ENCODE measurements around the gene MCHR1. TPM values are rescaled to one million over a fixed set of nuclear protein-coding genes. Genes with fewer than 3 reads are reported as not detected.
A peak's percentile ranks its signal among the peaks of the same experiment; 100 is the strongest.

Gene MCHR1
- polyA plus RNA-seq, 1 of the 3 experiments (the other 2 are of a cell fraction): 0.33 TPM

DNA sequence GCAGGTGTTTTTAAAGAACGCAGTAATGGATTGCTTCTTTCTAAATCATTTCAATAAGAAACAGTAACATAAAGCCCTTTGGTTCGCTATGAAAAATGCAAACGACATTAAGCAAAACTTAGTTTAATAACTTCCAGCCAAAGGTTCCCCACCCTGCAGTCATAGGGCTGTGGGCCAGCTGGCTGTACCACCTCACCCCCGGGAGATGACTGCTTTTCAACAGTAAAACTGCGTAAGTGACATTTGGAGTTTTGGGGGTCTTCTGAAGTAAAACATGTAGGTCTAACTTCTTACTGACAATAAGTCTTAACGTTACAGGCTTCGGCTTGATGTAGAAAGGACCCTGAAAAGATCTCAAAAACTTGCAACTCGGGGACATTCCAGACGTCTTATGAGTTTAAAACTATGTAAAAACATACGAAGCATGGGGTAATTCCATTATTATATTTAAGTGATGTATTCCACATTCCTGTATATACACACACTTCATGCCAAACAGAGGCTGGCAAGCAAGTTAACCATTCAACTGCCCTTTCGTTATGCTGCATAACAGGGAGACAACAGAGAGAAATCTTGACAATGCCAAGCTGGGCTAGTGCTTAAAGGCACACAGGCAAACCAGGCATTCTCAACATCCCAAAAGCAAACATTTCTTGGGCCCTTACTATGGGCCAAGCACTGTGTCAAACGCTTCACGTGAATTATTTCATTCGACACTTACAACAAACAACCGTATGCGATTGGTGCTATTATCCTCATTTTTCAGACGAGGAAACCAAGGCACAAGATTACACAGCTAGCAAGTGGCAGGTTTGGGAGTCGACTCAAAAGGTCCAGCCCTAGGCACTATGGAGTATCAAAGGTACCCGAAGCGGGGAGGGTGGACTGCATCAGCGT lies 44.0 kb upstream of the MCHR1 start:
- Histone ChIP-seq H4K20me1 (ENCODE audit: insufficient read depth) (peaks cover 44% of the 10 kb centered on the region), H3K4me2 (peak overlapping the region; percentile 88), H3F3A (replicated peaks; ENCODE audit: insufficient read depth) (no peaks in the 10 kb centered on the region), H3K9me3 (no peaks in the 10 kb centered on the region), H3K9ac (peak overlapping the region; percentile 66; the same call in 1 of the 2 replicates), H3K4me1 (ENCODE audit: control insufficient read depth in 1 of 2, insufficient read depth in 2 of 2, low read depth in 1 of 2, low read length in 1 of 2) (peaks cover 4 to 10% of the 10 kb centered on the region in 2 experiments; a peak in 3 of 4 replicates), H2AFZ (ENCODE audit: low read depth) (no peak overlapping the region), H3K27ac (ENCODE audit: low read depth in 2 of 2, low read length in 1 of 2) (peak overlapping the region in 1 of 2 experiments; percentile 47; a peak in 1 of 4 replicates), H3K4me3 (ENCODE audit: low read depth in 2 of 2, low read length in 1 of 2) (peak overlapping the region; percentile 66 to 68), H3K27me3 (ENCODE audit: insufficient read depth) (no peaks in the 10 kb centered on the region), H3K79me2 (ENCODE audit: insufficient read depth) (peaks cover 60% of the 10 kb centered on the region), H3K36me3 (replicated peaks in 1 of 2; ENCODE audit: control insufficient read depth in 1 of 2, insufficient read depth in 2 of 2, low read length in 1 of 2) (no peaks in the 10 kb centered on the region), H3K9me2 (no peaks in the 10 kb centered on the region)
- ChIA-PET CTCF (interaction anchor here (0.8 to 2.1 kb wide), 4 partner anchors 10 to 199 kb away, joined by 3 to 10 read pairs (median 3); no protein-coding TSS in a partner anchor), POLR2A (no interaction called here)
- no peak for DNase-seq
- TF ChIP-seq CHD2 (IDR thresholded peaks at IDR 0.05; ENCODE audit: low read length, partially characterized antibody) (no peak), ELF1 (IDR thresholded peaks at IDR 0.05) (no peak), USF2 (IDR thresholded peaks at IDR 0.05; ENCODE audit: borderline replicate concordance, low read depth, low read length) (no peak), NRF1 (IDR thresholded peaks at IDR 0.05; ENCODE audit: low read depth, low read length) (no peak), RXRA (IDR thresholded peaks at IDR 0.05; ENCODE audit: borderline replicate concordance, low read depth) (no peak)
- 28% methylated on average over 16 of the region's 21 CpGs for WGBS (ENCODE audit: low lambda C conversion rate)

- Histone ChIP-seq H3K79me2 (ENCODE audit: insufficient read depth) (peaks cover 53% of the 10 kb centered on the region), H3K9me2 (no peaks in the 10 kb centered on the region), H3K27me3 (ENCODE audit: insufficient read depth) (no peaks in the 10 kb centered on the region), H3K4me1 (ENCODE audit: control insufficient read depth in 1 of 2, insufficient read depth in 2 of 2, low read depth in 1 of 2, low read length in 1 of 2) (peaks cover 4 to 10% of the 10 kb centered on the region in 2 experiments; a peak in 3 of 4 replicates), H3K9me3 (no peaks in the 10 kb centered on the region), H3K27ac (ENCODE audit: low read depth in 2 of 2, low read length in 1 of 2) (peak overlapping the region; percentile 53 to 71; a peak in 3 of 4 replicates), H3K4me2 (peak overlapping the region; percentile 88), H3K9ac (peak overlapping the region; percentile 66; the same call in 1 of the 2 replicates), H3F3A (replicated peaks; ENCODE audit: insufficient read depth) (no peaks in the 10 kb centered on the region), H2AFZ (ENCODE audit: low read depth) (no peak overlapping the region), H3K4me3 (ENCODE audit: low read depth in 2 of 2, low read length in 1 of 2) (peak overlapping the region; percentile 66 to 68), H4K20me1 (ENCODE audit: insufficient read depth) (peaks cover 44% of the 10 kb centered on the region), H3K36me3 (replicated peaks in 1 of 2; ENCODE audit: control insufficient read depth in 1 of 2, insufficient read depth in 2 of 2, low read length in 1 of 2) (no peaks in the 10 kb centered on the region)
- ChIA-PET CTCF (interaction anchor here (0.7 to 2.1 kb wide), 2 partner anchors 10 to 199 kb away, joined by 4 to 10 read pairs; no protein-coding TSS in a partner anchor), POLR2A (no interaction called here)
- WGBS (ENCODE audit: low lambda C conversion rate): 0% methylated on average over 1 of the region's 31 CpGs
- no peak for DNase-seq
- TF ChIP-seq JUND (IDR thresholded peaks at IDR 0.05) (no peak), MEF2A (IDR thresholded peaks at IDR 0.05; ENCODE audit: borderline replicate concordance, low read depth) (no peak), NRF1 (IDR thresholded peaks at IDR 0.05; ENCODE audit: low read depth, low read length) (no peak), YY1 (IDR thresholded peaks at IDR 0.05; ENCODE audit: low read depth) (no peak), TAF1 (IDR thresholded peaks at IDR 0.05; ENCODE audit: borderline replicate concordance, low read depth, low read length) (no peak), RAD21 (IDR thresholded peaks at IDR 0.05; ENCODE audit: low read length) (no peak), EZH2phosphoT487 (IDR thresholded peaks at IDR 0.05; ENCODE audit: borderline replicate concordance, low read depth) (no peak), SIN3A (IDR thresholded peaks at IDR 0.05; ENCODE audit: borderline replicate concordance, low read depth, low read length) (no peak), FOSL2 (IDR thresholded peaks at IDR 0.05; ENCODE audit: borderline replicate concordance, low read depth) (no peak), GABPA (IDR thresholded peaks at IDR 0.05; ENCODE audit: low read depth) (no peak), EP300 (IDR thresholded peaks at IDR 0.05; ENCODE audit: borderline replicate concordance in 1 of 2, low read depth in 1 of 2, low read length in 1 of 2) (no peak), FOXM1 (IDR thresholded peaks at IDR 0.05; ENCODE audit: low read depth) (no peak), USF1 (IDR thresholded peaks at IDR 0.05; ENCODE audit: borderline replicate concordance, low read depth) (no peak), SMC3 (IDR thresholded peaks at IDR 0.05; ENCODE audit: low read depth, low read length) (no peak), REST (IDR thresholded peaks at IDR 0.05; ENCODE audit: low read depth, low read length) (no peak)
- TF ChIP-seq, protein P1, sequence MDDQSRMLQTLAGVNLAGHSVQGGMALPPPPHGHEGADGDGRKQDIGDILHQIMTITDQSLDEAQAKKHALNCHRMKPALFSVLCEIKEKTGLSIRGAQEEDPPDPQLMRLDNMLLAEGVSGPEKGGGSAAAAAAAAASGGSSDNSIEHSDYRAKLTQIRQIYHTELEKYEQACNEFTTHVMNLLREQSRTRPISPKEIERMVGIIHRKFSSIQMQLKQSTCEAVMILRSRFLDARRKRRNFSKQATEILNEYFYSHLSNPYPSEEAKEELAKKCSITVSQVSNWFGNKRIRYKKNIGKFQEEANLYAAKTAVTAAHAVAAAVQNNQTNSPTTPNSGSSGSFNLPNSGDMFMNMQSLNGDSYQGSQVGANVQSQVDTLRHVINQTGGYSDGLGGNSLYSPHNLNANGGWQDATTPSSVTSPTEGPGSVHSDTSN (IDR thresholded peaks at IDR 0.05): no peak
Measured at GRCh38 chr22:40635940-40636379, 43.3 kb upstream of the MCHR1 start.

Measured in SK-N-SH (cell line).